Measurements from ENCODE around the gene HDDC3.

The HDDC3 gene

GRCh38 chr15:90931828-90932659, at the start of gene HDDC3:
Gene HDDC3 (minus strand): TSS chr15:90932549. CDS start chr15:90932540, 9 bp downstream.
- DNase-seq, result peak; percentile 95

- DNase-seq, result no peak
Observed at GRCh38 chr15:90982135-90982534, 49.8 kb upstream of the HDDC3 start.

DNA sequence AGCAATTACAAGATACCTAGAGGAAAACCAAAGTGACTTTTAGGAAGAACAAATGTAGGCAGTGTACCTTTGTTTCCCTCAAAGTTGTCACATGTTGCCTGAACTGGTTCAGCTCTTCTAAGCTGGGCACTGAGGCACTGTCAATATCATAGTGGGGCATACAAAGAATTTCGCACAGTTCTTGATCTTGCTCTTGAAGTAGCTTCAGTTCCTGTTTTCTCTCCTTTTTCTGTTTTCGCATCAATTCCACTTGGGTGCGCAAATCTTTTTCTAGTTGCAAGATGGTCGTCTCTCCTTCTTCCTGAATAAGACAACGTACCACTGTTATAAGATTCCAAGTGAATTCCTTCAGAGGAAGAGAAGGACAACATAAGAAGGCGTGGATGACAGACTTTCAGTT, 49.3 kb upstream of the HDDC3 start:
- DNase-seq, result no peak

- no peak for DNase-seq
Observed at GRCh38 chr15:90979582-90979981, 47.2 kb upstream of the HDDC3 start.

- no peak for DNase-seq
Observed at GRCh38 chr15:90974216-90974615, 41.9 kb upstream of the HDDC3 start.

GRCh38 chr15:90972133-90972532, 39.8 kb upstream of the HDDC3 start:
- DNase-seq, result no peak

GRCh38 chr15:90970274-90970673, 37.9 kb upstream of the HDDC3 start:
- DNase-seq, result no peak

DNA sequence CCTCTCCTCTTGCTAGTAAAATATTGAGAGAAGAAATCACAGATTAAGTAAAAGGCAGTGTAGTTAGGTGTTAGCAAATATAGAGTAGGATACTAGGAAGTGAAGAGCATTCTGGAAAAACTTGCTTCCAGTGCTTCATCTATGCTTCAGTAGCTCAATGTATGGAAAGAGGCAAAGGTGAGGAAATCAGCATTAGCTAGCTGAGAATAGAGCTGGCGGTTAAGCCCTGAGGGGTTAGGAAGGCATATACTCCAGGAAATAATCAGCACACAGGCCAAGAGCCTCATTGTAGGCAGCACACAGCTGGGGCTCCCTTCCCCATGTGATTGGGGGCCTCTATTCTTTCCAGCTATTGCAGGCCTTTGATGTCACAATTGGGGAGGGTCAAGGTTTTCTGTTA, 36.1 kb upstream of the HDDC3 start:
- DNase-seq, result no peak

GRCh38 chr15:90967206-90967605, 34.9 kb upstream of the HDDC3 start:
- DNase-seq, result no peak

GRCh38 chr15:90966262-90966661, 33.9 kb upstream of the HDDC3 start:
- no peak for DNase-seq

DNA sequence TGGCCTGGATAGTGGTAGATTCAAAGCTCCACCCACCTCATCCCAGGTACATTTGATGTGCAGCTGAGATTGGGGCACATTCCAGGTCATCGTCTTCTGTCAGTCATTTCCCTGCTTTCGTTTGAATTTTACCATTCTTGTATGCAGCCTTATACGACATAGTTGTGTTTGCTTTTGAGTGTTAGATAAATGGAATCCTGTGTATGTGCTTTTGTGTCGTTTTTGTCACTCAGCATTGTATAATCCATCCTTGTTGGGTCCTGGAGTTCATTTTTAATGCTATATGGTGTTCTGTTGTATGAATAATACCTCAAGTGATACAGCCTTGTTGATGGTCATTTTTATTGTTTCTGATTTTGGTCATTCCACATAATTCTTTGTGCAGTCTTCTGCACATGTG, 29.7 kb upstream of the HDDC3 start:
- DNase-seq, result no peak

DNA sequence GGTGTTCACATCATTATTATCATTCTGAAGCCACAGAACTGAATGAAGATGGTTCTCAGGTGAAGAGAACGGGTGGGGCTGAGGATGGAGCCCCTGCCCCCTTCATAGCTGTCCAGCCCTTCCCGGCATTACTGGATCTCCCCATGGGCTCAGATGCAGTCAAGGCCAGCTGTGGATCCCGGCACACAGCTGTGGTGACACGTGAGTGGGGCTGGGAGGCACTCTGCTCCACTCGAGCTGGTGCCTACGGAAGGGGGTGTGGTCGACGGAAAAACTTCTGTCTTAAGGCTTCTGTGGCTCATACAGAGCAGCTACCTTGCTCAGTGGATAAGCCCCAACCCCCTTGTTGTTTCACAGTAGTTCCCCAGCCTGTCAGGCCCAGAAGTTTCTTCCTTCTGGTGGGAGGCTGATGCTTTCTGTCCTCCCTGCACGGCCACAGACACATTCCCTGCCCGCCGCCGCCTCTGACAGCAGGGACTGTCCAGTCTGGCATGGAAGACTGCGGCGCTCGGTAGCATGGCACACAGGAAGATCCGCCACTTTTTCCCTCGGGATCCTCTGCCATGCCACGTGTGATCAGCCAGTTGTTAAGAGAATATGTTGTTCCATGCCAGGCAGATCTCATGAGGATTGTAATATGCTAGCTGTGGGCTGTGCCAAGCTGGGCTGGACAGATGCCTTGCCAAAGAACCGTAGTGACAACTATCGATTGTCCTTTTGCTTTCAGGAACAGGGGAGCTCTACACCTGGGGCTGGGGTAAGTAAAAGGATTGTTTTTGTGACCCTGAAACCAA, 28.1 kb upstream of the HDDC3 start:
- DNase-seq, result no peak

DNA sequence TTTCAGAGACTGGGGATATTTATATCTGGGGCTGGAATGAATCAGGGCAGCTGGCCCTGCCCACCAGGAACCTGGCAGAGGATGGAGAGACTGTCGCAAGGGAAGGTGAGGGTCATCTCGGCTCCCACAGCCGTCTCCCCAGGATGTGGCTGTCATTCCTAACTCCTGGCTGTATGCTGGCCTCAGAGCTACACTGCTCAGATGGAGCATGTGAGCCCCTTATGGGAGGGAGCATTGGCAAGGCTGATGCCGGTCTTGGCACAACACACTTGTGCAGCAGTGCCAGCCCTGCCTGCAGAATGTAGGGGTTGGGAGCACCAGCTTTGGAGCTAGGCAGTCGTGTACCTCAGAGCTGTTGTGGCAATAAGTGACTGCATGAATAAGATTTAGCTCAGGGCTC, 27.5 kb upstream of the HDDC3 start:
- no peak for DNase-seq

DNA sequence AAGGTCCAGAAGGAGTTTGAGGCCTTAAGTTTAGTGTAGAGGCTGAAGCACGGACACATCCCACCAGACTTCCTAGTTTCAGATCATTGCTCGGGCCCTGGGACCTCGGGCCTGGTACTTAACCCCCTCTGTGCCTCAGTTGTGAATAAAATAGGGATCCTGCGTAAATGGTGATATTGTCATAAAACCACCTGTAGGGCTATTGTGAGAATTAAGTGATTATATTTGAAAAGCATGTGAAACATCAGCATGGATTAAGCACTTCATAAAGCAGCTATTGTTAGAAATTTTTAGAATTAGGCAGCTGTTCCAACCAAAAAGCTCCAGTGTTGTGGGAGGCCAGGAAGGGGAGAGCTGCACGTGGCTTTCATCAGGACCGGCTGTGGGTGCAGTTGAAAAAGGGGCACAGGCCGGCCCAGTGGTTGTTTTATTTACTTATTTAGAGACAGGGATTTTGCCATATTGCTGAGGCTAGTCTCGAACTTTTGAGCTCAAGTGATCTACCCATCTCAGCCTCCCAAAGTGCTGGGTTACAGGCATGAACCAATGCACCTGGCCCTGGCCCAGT, 26.8 kb upstream of the HDDC3 start:
- no peak for DNase-seq

GRCh38 chr15:90957791-90958190, 25.4 kb upstream of the HDDC3 start:
- no peak for DNase-seq

GRCh38 chr15:90957031-90957790, 24.9 kb upstream of the HDDC3 start:
- no peak for DNase-seq

DNA sequence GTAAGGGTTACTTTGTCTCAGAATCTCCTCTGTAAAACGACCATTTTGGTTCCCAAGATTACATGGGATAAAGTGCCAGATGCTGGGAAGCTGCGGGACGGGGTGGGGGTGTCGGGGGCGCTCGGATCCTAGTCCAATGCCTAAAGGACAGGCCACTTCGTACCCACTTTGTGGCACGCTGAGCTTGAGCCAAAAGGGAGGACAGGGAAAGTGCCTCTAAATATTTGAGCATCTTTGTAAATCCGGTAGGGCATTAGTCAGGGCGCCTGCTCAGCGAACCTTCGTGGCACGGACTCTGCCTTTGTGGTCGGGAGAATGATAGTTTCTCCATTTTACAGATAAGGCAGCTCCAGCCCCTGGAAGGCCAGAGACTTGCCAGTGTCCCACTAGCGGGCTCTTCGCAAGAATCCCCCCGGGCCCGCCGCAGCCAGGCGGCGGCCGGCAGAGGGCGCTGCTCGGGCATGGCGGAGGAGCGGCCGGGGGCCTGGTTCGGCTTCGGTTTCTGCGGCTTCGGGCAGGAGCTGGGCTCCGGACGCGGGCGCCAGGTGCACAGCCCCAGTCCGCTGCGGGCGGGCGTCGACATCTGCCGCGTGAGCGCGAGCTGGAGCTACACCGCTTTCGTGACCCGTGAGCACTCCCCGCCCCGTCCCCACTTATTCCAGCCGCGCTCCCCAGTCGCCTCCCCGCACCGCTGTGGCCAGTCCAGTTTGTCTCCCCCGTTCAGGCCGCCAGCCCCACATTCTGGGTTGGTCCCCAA, 24.1 kb upstream of the HDDC3 start:
- peak; percentile 21 for DNase-seq

DNA sequence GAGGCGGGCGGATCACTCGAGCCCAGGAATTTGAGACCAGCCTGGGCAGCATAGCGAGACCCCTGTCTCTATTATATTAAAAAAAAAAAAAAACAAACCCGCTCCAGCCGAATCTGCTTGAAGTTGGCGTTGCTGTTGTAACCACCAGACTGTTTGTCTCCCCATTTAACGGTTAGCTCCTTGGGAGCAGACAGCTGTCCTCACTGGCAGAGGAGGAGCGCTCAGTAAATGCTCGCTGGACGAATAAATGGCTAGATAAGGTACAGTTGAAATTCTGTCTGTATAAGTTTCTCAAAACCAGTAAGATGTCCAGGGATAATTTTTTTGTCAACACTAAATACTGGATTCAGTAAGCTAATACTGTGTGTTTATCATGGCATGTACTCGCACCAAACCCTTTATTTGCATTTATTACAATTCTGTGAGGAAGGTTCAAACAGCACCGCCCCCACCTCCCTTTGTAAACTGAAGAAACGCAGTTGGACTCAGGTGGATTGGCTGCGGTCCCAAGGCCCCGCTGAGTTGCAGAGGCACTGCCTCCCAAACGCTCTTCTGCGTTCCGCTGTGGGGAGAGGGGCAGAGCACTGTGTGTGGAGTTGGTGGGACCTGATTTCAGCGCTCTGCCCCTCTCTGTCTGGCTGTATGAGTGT, 23.4 kb upstream of the HDDC3 start:
- DNase-seq, result peak; percentile 29

DNA sequence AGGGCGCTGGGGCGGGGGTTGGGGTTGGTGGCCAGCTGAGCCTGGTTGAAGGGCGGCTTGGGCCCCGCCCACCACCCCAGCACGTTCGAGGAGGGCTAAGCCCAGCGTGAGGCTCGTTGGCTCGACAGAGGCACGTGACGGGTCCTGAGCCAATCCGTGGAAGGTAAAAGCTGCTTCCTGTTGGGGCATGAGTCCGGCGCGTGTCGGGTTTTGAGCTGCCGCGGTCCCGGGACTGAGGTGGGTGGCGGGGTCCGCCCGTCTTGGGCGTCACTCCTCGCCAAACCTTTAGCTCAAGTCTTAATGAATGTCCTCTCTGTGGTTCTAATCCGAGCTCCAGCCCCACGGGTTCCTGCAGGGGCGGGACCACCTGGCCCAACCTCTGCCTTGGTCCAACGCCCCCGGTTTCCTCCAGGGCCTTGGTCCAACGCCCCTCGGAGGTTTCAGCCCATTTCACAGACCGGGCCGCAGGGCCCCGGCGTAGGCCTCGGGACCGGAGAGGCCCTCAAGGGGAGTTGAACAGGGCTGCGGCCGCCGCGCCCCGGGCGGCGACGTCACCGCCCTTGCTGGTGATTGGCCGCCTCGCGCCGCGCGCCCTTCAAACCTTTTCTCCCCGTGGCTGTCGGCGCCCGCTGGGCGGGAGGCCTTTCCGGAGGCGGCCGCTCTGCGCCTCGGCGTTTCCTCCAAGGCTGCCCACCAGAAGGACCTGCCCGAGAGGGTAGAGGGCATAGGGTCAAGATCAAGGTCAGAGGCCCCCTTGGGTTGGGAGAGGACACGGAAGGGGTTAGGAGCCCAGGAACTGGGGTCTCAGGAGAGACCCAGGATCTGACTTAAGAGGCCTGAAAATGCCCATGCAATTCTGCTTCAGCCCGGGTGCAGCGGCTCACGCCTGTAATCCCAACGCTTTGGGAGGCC, 22.6 kb upstream of the HDDC3 start, which contains the start of gene RCCD1:
TSS of gene RCCD1 (plus strand) at position 173 of the 912 bp plus-strand sequence. CDS start 1,851 bp downstream, outside the sequence.
- peak; percentile 93 for DNase-seq

GRCh38 chr15:90953947-90954711, 21.8 kb upstream of the HDDC3 start:
- DNase-seq, result no peak

Data from NCI-H2171 (cell line).